Measurements from ENCODE around the gene GALNT14.

Gene GALNT14

GRCh38 chr2:30978854-30979253 lies 159.4 kb downstream of the GALNT14 start:
- no peak for DNase-seq (ENCODE audit: low read depth in 2 of 2)

GRCh38 chr2:30978044-30978443 lies 160.2 kb downstream of the GALNT14 start:
- DNase-seq (ENCODE audit: low read depth in 2 of 2): no peak

DNA sequence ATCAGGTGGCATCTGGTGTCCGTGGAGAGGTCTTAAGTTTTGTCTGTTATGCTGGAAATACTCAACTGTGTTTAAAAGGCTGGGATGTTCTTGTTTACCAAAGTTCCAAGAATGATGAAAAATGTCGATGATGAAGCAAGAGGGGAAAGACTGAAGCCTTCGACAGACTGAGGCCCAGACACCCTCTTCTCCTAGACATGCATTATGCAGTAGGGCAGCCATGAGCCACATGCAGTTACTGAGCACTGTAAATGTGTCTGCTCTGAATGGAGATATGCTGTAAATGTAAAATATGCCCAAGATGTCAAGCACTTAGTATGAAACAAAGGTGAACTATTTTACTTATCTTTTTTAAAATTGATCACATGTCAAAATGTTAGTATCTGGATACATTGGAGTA lies 163.1 kb downstream of the GALNT14 start:
- DNase-seq (ENCODE audit: low read depth in 2 of 2): no peak

- DNase-seq (ENCODE audit: low read depth in 2 of 2): no peak
Measured at GRCh38 chr2:30974554-30974953, 163.7 kb downstream of the GALNT14 start.

DNA sequence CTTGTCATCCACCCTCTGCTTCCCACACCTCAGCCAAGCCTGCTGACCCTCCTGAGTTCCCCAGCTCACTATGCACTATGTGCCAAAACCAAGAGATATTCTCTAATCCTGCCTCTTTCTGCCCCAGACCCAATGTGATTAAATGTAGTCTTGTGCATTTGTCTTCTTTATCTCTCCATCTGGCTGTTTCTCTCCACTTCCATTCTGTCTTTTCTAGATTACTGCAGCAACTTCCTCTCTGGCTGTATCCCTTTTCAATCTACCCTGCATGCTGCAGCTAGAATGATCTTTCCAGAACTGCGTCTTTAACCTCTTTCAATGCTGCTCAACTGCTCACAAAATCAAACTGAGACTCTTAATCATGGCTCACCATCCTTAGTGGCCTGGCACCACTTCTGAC lies 164.1 kb downstream of the GALNT14 start:
- no peak for DNase-seq (ENCODE audit: low read depth in 2 of 2)

DNA sequence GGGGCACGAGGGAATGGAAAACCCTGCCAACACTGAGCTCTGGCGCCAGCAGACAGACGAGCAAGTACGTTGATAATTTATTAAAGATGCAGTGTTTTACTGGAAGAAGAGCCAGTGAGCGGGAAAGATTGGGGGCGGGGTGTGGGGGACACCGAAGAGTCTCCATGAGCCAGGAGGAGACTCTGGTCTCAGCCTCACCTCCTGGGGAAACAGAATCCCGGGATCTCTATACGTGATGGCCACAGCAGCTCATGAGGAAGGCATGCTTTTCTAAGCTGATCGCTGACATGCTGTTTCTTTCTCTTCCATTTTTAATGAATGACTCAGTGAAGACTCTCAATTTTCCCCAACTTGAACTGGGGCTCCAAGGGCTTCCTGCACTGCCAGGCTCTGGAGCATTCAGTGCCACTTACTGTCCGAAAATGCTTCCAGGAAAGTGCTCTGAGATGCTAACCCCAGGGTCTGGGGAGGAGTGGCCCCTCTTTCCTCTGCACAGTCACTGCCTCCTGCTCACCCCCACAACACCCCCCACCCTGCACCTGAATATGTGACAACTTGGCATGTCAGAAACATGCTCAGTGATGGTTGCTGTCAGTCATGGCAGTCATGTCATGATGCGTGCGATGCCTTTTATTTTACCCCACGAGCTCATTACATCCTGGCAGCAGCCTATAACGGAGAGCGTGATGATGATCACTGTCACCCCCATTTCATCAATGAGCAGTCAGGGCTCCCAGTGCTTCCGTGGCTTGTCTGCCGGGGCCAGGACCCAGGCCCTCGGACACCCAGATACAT lies 166.8 kb downstream of the GALNT14 start:
- no peak for DNase-seq (ENCODE audit: low read depth in 2 of 2)

DNA sequence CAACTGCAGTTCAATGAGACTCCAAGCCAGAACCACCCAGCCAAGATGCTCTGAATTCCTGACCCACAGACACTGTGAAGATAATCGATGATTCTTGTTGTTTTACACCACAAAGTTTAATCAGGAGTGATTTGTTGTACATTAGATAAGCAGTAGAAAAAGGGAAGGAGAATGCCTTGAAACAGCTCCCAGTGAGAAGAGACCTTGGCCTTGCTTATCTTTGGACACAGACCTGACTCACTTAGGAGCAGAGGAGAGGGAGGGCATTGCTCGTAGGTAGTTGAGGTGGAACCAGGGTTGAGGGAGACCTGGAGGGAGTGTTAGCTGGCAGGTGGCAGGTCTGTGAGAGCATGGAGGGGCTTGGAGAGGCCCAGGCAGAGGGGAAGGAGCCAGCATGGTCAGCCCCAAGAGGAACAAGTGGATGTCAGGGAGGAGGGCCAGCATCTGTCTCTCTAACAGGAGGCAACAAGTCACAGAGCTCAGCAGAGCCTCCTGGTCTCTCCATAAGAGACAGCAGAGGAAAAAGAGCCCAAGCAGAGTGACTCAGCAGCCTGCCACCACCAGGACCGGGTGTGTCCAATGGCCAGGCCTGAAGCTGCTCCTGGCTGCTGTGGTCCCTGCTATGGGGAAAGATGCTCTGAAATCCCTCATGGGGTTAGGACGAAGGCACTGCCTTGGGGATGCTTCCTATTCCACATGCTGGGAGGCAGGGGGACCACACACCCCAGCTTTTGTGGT lies 169.4 kb downstream of the GALNT14 start:
- no peak for DNase-seq (ENCODE audit: low read depth in 2 of 2)

DNA sequence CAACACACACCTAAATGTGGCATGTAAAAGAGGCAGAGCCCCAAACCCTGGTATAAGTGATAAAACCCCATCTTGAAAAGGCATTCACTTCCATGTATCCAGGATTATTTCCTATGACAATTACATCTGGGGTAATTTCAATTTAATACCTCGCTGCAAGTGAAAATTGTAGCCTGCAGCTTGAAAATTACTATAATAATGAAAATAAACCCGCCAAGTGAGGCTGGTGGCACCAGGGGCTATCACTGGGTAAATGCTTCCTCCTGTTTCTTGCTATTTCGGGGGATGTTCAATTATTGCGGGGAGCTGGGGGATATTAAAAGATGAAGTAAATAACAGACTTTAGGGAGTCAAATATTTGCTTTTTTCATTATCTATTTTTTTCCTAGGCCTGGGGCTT lies 171.5 kb downstream of the GALNT14 start:
- DNase-seq (ENCODE audit: low read depth in 2 of 2): no peak

GRCh38 chr2:30965022-30965531 lies 173.2 kb downstream of the GALNT14 start:
- no peak for DNase-seq (ENCODE audit: low read depth in 2 of 2)

DNA sequence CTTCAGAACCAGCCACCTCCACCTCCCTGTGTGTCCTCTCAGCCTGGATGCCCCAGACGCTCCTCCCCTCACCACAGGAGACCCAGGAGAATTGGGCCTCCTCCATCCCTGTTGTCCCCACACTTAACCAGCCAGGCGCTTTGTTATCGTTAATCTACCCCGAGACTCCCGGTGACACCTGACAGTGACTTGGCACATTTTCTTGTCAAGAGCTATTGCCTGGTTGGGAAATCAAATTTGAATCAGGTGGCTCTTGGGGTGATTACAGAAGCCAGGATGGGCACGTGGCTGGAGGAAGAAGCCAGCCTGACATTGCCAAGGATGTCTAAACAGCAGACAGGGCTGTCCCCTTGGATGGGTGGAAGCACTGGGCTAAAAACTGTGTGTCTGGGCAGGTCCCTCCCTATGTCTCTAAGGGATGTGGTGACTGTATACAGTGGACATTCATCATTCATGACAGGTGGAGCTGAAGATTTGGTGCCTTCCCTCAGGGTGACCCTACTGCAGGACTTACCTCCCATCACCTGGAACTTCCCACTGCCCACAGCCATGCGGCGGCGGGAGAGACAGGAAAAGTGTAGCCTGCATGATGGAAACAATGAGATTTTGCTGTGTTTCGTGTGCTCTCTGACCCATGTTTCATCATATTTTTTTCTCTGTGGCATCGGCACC lies 173.8 kb downstream of the GALNT14 start:
- DNase-seq (ENCODE audit: low read depth in 2 of 2): no peak

- DNase-seq (ENCODE audit: low read depth in 2 of 2): no peak
Measured at GRCh38 chr2:30963184-30963583, 175.1 kb downstream of the GALNT14 start.

DNA sequence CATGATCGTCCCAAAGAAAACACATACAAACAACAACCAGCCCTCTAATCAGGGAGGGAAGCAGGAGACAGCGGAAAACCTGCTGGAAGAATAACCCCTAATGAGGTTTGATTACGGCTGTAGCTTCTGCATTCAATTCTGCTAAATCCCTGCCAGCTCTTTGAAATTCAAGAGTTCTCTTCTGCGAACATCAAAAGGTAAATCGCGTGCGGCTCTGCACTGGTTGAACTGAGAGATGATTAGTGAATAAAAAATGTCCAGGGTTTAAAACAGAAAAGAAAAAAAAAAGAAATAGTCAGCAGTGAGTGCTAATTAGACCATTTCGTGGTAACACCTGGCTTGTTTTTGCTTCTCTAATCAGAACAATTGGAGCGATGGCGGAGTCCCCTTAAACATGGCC lies 178.0 kb downstream of the GALNT14 start:
- no peak for DNase-seq (ENCODE audit: low read depth in 2 of 2)

GRCh38 chr2:30959653-30960052 lies 178.6 kb downstream of the GALNT14 start:
- no peak for DNase-seq (ENCODE audit: low read depth in 2 of 2)

DNA sequence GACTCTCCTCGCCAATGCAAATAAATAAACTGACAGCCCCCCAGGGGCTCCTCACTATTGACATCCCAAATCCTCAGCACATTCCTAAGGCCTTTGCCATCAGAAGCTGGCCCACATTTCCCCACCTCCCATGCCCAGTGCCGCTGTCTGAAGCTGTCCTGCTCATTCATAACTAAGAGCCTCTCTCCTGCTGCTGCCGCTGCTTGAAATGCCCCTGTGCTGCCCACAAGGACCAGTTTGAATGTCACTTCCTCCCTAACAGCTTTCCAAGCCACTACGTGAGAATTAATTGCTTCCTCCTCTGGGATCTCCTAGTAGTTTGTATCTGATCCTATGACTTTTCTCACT lies 179.3 kb downstream of the GALNT14 start:
- DNase-seq (ENCODE audit: low read depth in 2 of 2): no peak

- no peak for DNase-seq (ENCODE audit: low read depth in 2 of 2)
Measured at GRCh38 chr2:30958193-30958917, 179.9 kb downstream of the GALNT14 start.

GRCh38 chr2:30957591-30957990 lies 180.6 kb downstream of the GALNT14 start:
- DNase-seq (ENCODE audit: low read depth in 2 of 2): no peak

GRCh38 chr2:30956995-30957394 lies 181.2 kb downstream of the GALNT14 start:
- no peak for DNase-seq (ENCODE audit: low read depth in 2 of 2)

DNA sequence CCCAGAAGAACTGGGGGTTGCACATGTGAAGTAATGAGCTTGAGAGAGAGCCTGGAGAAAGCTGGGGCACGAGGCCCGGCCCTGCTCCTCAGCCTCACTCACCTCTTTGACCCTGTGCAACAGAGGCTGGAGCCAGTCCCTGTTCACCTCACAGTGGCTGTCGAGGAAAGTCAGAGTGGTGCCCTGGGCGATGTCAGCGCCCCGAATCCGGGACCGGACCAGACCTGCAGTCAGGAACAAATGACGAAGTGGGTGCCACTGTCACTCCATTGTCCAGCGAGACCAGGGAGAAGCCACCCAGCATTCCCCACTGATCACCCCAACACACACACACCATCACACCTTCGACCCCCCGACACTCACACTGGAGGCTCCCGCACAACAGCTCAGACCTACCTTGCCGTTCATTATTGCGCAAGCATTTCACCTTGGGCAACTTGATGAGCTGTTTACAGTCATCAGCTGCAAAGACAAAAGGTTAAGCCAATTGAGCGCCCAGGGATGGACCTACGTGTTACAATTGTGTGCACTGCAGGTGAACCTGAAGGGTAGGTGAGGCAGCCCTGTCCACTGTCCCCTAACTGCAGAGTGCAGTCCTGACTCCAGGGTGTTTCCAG lies 182.6 kb downstream of the GALNT14 start:
- no peak for DNase-seq (ENCODE audit: low read depth in 2 of 2)

DNA sequence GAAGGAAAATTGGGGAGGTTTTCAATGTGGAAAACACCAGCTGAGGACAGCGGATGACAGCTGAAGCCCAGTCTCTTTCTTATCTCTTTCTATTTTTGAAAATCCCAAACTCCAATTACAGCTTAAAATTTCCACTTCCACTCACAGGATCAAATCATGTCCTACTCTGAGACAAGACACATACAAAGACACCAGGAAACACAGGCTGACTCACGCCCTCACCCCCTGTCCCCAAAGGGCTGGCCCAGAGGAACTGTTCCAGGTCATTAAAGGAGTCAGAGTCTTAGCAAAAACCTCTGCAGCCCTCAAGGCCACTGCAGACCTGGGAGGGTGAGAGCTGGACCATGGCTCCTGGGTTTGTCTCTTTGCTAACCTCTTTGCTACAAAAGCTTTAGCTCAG lies 187.9 kb downstream of the GALNT14 start:
- no peak for DNase-seq (ENCODE audit: low read depth in 2 of 2)

DNA sequence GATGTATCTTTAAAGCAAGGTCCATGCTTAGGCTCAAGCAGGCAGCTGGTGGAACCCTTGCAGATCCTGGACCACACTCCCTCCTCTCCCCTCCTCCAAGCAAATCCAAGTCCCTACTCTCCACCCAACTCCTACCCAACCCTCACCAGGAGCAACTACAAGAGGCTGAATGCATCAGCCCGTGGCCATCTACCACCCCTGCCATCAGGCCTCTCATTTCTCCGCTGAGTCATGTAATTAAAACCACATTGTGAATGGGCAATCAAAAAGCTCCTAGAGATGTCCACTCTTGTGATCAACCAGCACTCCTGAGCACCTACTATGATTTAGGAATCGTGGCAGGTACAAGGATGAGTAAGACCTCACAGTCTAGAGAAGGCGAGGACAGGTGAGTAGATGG lies 188.8 kb downstream of the GALNT14 start:
- DNase-seq (ENCODE audit: low read depth in 2 of 2): no peak

DNA sequence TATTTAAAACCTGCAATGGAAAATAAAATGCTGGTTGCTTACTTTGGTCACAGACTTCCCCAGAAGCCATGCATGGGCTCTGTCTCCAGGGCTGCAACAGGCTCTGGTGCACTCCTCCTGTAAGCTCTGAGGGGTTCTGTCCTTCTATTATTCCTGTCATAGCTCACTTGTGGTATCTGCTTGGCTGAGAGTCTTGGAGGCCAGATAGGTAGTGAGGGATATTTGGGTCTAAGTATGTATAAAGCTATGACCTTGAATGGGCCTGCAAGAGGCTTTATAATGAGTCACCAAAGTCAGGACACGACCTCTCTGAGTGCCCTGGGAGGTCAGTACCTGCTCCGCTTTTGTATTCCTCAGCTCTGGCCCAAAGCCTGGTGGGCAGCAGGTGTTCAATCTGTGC lies 189.4 kb downstream of the GALNT14 start:
- no peak for DNase-seq (ENCODE audit: low read depth in 2 of 2)

GRCh38 chr2:30948130-30948529 lies 190.1 kb downstream of the GALNT14 start:
- DNase-seq (ENCODE audit: low read depth in 2 of 2): no peak
